PFSK-1 (cell line): ENCODE data around the gene MAGI2.

Experiments used
- POLR2AphosphoS5 ChIP-seq: IDR thresholded peaks from 2 replicates; pipeline ENCODE4 v1.6.1; 2012; ENCODE audit warnings: low read depth, mild to moderate bottlenecking, control low read depth, low read length, moderate library complexity
- SIN3A ChIP-seq: IDR thresholded peaks from 2 replicates; pipeline ENCODE4 v1.6.1; 2012; ENCODE audit warnings: mild to moderate bottlenecking, low read length, moderate library complexity, borderline replicate concordance; ENCODE audit not compliant: insufficient read depth
- TAF1 ChIP-seq: IDR thresholded peaks from 2 replicates; pipeline ENCODE4 v1.6.1; 2012; ENCODE audit warnings: low read length, control low read depth, borderline replicate concordance; ENCODE audit not compliant: insufficient read depth
- TF ChIP-seq, protein P1 (sequence below), 2 experiments: IDR thresholded peaks; 2 replicates each; pipeline versions ENCODE4 v1.6.1 to v1.8.0; 2011 to 2012; ENCODE audit warnings: low read depth in 2 of 2, low read length in 2 of 2, control low read depth in 1 of 2, inconsistent platforms in 1 of 2, mild to moderate bottlenecking in 1 of 2, moderate library complexity in 1 of 2; ENCODE audit not compliant: insufficient read depth in 1 of 2

DNA sequence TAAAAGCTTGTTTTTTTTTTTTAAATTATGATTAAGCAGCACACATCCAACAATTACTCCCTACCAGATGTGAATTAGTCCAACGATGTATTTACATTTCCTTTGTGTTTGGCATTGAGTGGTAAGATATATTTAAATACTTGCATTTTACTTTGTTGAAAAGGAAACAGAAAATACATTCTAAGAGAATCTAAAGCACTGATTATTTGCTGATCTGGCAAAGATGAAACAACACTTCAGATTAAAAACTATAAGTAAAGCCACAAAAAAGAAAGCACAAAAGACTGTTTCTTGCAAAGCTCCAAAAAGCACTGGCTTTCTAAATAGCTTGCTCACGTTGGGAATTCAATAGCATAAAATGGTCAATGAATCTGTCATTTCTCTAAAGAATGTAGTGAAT is 1188.4 kb downstream of the MAGI2 start:
- no peak for TF ChIP-seq SIN3A
- no peak for TF ChIP-seq POLR2AphosphoS5
- no peak for TF ChIP-seq TAF1
- TF ChIP-seq, protein P1, sequence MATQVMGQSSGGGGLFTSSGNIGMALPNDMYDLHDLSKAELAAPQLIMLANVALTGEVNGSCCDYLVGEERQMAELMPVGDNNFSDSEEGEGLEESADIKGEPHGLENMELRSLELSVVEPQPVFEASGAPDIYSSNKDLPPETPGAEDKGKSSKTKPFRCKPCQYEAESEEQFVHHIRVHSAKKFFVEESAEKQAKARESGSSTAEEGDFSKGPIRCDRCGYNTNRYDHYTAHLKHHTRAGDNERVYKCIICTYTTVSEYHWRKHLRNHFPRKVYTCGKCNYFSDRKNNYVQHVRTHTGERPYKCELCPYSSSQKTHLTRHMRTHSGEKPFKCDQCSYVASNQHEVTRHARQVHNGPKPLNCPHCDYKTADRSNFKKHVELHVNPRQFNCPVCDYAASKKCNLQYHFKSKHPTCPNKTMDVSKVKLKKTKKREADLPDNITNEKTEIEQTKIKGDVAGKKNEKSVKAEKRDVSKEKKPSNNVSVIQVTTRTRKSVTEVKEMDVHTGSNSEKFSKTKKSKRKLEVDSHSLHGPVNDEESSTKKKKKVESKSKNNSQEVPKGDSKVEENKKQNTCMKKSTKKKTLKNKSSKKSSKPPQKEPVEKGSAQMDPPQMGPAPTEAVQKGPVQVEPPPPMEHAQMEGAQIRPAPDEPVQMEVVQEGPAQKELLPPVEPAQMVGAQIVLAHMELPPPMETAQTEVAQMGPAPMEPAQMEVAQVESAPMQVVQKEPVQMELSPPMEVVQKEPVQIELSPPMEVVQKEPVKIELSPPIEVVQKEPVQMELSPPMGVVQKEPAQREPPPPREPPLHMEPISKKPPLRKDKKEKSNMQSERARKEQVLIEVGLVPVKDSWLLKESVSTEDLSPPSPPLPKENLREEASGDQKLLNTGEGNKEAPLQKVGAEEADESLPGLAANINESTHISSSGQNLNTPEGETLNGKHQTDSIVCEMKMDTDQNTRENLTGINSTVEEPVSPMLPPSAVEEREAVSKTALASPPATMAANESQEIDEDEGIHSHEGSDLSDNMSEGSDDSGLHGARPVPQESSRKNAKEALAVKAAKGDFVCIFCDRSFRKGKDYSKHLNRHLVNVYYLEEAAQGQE (IDR thresholded peaks at IDR 0.05; ENCODE audit: insufficient read depth in 1 of 2, low read depth in 2 of 2, low read length in 2 of 2): no peak
